Hematopoietic multipotent progenitor cell treated with erythropoietin and hydrocortisone succinate and interleukin-3 and kit ligand, for 17 days (in vitro differentiated cells): ENCODE measurements around the gene REELD1.

ENCODE experiments used
- DNase-seq: peaks from one replicate; pipeline ENCODE4 v3.0.0-alpha.2; 2015; ENCODE audit warnings: low spot score

REELD1 gene

GRCh38 chr4:146224326-146224966 lies 10.1 kb downstream of the REELD1 start:
- DNase-seq, result no peak

- no peak for DNase-seq
Measured at GRCh38 chr4:146229406-146229805, 15.1 kb downstream of the REELD1 start.

- DNase-seq, result no peak
Measured at GRCh38 chr4:146232131-146232722, 17.9 kb downstream of the REELD1 start.

GRCh38 chr4:146235654-146236177 lies 21.4 kb downstream of the REELD1 start:
- no peak for DNase-seq

GRCh38 chr4:146236216-146236615 lies 21.9 kb downstream of the REELD1 start:
- no peak for DNase-seq

- DNase-seq, result no peak
Measured at GRCh38 chr4:146237092-146237491, 22.8 kb downstream of the REELD1 start.

- no peak for DNase-seq
Measured at GRCh38 chr4:146238107-146238506, 23.8 kb downstream of the REELD1 start.

- peak; percentile 6 for DNase-seq
Measured at GRCh38 chr4:146243141-146243882, 29.0 kb downstream of the REELD1 start.

- no peak for DNase-seq
Measured at GRCh38 chr4:146243883-146244277, 29.5 kb downstream of the REELD1 start.

GRCh38 chr4:146244496-146244895 lies 30.2 kb downstream of the REELD1 start:
- DNase-seq, result no peak

- no peak for DNase-seq
Measured at GRCh38 chr4:146245246-146245645, 30.9 kb downstream of the REELD1 start.

- DNase-seq, result no peak
Measured at GRCh38 chr4:146245850-146246249, 31.5 kb downstream of the REELD1 start.

- DNase-seq, result no peak
Measured at GRCh38 chr4:146246381-146246780, 32.0 kb downstream of the REELD1 start.

GRCh38 chr4:146247356-146247755 lies 33.0 kb downstream of the REELD1 start:
- no peak for DNase-seq

- DNase-seq, result no peak
Measured at GRCh38 chr4:146252969-146253611, 38.8 kb downstream of the REELD1 start.

- DNase-seq, result no peak
Measured at GRCh38 chr4:146255463-146255862, 41.1 kb downstream of the REELD1 start.

- DNase-seq, result no peak
Measured at GRCh38 chr4:146255874-146256273, 41.5 kb downstream of the REELD1 start.

GRCh38 chr4:146256328-146256727 lies 42.0 kb downstream of the REELD1 start:
- no peak for DNase-seq

- no peak for DNase-seq
Measured at GRCh38 chr4:146257511-146257910, 43.2 kb downstream of the REELD1 start.

- DNase-seq, result no peak
Measured at GRCh38 chr4:146260521-146260920, 46.2 kb downstream of the REELD1 start.

- no peak for DNase-seq
Measured at GRCh38 chr4:146261041-146261440, 46.7 kb downstream of the REELD1 start.

- DNase-seq, result no peak
Measured at GRCh38 chr4:146263793-146264192, 49.5 kb downstream of the REELD1 start.
